ENCODE data around the gene SBNO1.

Gene SBNO1

DNA sequence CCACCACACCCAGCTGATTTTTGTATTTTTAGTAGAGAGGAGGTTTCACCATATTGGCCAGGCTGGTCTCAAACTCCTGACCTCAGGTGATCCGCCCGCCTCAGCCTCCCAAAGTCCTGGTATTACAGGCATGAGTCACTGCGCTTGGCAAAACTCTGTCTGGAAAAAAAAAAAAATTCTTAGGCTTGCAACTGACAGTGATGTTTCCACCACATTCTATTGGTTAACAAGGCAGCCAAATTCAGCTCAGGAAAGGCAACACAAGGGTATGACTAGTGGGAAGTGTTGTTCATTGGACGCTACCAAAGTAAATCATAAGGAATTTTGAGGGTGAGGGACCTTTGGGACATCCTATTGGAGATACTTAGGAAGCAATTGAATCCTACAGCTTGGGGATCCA, 2.9 kb upstream of the SBNO1 start:
- Histone ChIP-seq H3K4me1 (ENCODE audit: control insufficient read depth, insufficient read depth, low read length) (peaks cover 3% of the 10 kb centered on the region; the same call in 1 of the 2 replicates), H3K27ac (ENCODE audit: low read depth, low read length) (no peak overlapping the region)

DNA sequence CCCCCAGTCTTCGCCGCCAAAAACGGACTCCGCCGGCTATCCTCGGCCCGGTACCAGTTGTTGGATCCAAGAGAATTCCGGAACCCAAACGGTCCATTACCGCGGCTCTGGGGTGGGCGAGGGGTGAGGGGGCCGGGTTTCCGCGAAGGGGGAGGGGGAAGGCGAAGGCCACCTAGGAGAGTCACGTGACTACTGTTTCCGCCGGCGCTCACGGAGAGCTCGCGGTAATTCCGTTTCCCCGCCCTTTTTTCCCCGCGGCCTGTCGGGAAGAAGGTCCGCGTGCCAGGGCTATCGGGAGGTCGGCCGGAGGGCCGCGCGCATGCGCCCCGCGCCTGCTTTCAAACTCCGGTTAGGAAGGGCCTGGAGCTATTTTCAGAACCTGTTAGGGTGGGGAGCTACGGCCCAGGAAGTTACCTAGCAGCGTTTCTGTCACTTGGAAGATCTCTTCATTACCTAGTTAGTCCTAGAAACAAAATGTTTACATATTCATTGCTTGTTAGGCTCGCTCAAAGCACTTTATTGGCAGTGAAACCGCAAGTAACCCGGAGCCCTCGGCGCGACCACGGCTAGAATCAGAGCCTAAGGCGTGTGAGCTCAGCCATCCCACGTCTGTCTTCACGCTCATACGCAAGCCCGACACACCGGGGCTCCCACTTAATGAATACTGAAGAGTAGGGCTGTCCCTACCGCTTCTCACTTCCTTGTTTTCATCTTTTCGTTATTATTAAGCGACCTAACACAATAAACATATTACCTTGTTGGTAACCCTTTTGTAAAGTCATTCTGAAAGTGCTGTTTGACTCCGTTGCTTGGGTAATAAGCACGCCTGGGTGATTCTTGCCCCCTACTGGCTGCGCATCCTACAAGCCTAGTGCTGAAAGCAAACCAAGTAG, 624 bp upstream of the SBNO1 start:
- Histone ChIP-seq H3K4me3 (ENCODE audit: low read depth, low read length) (peak overlapping the region; percentile 99), H3K36me3 (ENCODE audit: control insufficient read depth, insufficient read depth, low read length) (no peaks in the 10 kb centered on the region; the same call in 1 of the 2 replicates), H3K27ac (ENCODE audit: low read depth, low read length) (peak overlapping the region; percentile 95), H3K9ac (ENCODE audit: low read length) (peak overlapping the region; percentile 95), H3K9me3 (ENCODE audit: control insufficient read depth, insufficient read depth, low read depth, low read length) (no peaks in the 10 kb centered on the region), H3K27me3 (ENCODE audit: control insufficient read depth, insufficient read depth, low read length) (no peaks in the 10 kb centered on the region), H3K4me1 (ENCODE audit: control insufficient read depth, insufficient read depth, low read length) (peaks cover 3% of the 10 kb centered on the region; the same call in 1 of the 2 replicates)

More for the DNA sequence above, 2.9 kb upstream of the SBNO1 start:
- peaks cover 3% of the 10 kb centered on the region; the same call in 1 of the 2 replicates for H3K9me3 ChIP-seq (ENCODE audit: control insufficient read depth, insufficient read depth, low read depth, low read length)
- H3K9ac ChIP-seq (ENCODE audit: low read length) = no peak overlapping the region
- H3K4me3 ChIP-seq (ENCODE audit: low read depth, low read length) = no peak overlapping the region
- H3K36me3 ChIP-seq (ENCODE audit: control insufficient read depth, insufficient read depth, low read length) = no peaks in the 10 kb centered on the region; the same call in 1 of the 2 replicates
- no peaks in the 10 kb centered on the region for H3K27me3 ChIP-seq (ENCODE audit: control insufficient read depth, insufficient read depth, low read length)

DNA sequence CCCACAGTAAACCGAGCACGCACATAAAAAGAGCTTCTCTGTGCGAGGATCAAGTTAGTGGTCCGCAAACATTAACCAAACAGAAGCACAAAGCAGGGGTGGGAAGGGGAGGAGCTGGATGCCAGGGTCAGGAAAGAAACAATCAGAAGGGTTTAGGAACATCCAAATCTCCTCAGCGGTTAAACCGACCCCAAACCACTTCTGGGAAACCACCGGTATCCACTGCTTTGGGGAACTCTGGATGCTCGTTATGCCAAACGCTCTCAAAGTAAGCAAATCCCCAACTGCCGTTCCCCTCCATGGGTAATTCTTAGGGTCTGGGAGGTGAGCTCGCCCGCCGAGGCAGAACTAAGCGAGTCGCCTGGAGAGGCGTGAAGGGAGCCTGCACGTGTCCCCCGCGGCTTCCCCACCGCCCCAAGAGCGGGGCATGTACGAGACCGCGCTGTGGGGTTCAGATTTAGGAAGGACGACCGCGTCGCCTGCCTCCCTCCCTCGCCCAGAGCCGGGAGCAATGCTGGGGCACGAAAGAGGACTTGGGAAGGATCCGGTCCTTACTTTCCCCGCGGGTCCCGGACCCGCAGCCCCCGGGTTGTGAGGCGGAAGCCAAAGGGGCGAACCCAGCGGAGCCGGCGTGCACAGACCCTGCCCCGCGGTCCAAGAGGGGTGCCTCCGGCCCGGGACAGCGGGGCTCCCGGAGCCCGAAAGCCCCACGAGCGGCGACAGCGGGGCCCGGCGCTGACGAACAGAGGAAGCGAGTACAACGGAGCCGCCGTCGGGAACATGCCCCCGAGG, 711 bp downstream of the SBNO1 start:
- Histone ChIP-seq H3K27me3 (ENCODE audit: control insufficient read depth, insufficient read depth, low read length) (no peaks in the 10 kb centered on the region), H3K36me3 (ENCODE audit: control insufficient read depth, insufficient read depth, low read length) (no peaks in the 10 kb centered on the region; the same call in 1 of the 2 replicates), H3K9me3 (ENCODE audit: control insufficient read depth, insufficient read depth, low read depth, low read length) (no peaks in the 10 kb centered on the region), H3K4me1 (ENCODE audit: control insufficient read depth, insufficient read depth, low read length) (peaks cover 3% of the 10 kb centered on the region; the same call in 1 of the 2 replicates), H3K9ac (ENCODE audit: low read length) (peak overlapping the region; percentile 92), H3K4me3 (ENCODE audit: low read depth, low read length) (peak overlapping the region; percentile 99), H3K27ac (ENCODE audit: low read depth, low read length) (peak overlapping the region; percentile 95)

DNA sequence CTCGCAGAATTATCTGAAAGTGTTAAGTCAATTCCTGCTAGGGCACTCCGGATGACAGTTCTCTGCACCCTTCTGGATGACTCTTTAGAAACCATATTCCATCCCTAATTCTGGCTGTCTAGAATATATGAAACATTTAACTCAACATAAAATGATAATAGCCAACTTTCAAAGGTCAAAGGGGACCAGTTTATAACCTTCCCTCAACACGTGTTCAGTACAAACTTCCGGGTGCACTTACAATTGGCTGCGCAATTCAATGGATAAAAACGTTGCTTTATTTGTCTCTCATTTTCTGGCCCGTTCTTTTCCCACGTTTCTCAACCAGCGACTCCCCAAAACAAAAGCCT, 1.3 kb downstream of the SBNO1 start:
- H3K27me3 ChIP-seq (ENCODE audit: control insufficient read depth, insufficient read depth, low read length) = no peaks in the 10 kb centered on the region
- H3K9me3 ChIP-seq (ENCODE audit: control insufficient read depth, insufficient read depth, low read depth, low read length) = no peaks in the 10 kb centered on the region
- H3K27ac ChIP-seq (ENCODE audit: low read depth, low read length) = no peak overlapping the region
- peak overlapping the region; percentile 92 for H3K9ac ChIP-seq (ENCODE audit: low read length)
- H3K4me1 ChIP-seq (ENCODE audit: control insufficient read depth, insufficient read depth, low read length) = peaks cover 3% of the 10 kb centered on the region; the same call in 1 of the 2 replicates
- H3K4me3 ChIP-seq (ENCODE audit: low read depth, low read length) = peak overlapping the region; percentile 99
- H3K36me3 ChIP-seq (ENCODE audit: control insufficient read depth, insufficient read depth, low read length) = no peaks in the 10 kb centered on the region; the same call in 1 of the 2 replicates

DNA sequence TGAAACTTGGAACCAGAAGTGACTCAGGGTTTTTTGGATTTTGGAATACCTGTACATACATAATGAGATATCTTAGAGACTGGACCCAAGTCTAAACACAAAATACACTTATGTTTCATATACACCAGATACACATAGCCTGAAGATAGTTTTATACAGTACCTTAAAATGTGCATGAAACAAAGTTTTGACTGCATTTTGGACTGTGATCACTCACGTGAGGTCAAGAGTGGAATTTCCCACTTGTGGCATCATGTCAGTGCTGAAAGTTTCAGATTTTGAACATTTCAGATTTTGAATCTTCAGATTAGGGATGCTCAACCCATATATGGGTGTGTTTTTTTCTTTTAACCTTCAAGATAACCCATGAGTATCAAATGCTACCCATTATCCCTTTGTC, 6.6 kb downstream of the SBNO1 start:
- Histone ChIP-seq H3K9ac (ENCODE audit: low read length) (no peak overlapping the region), H3K27me3 (ENCODE audit: control insufficient read depth, insufficient read depth, low read length) (no peaks in the 10 kb centered on the region), H3K36me3 (ENCODE audit: control insufficient read depth, insufficient read depth, low read length) (no peaks in the 10 kb centered on the region), H3K9me3 (ENCODE audit: control insufficient read depth, insufficient read depth, low read depth, low read length) (no peaks in the 10 kb centered on the region), H3K4me3 (ENCODE audit: low read depth, low read length) (no peak overlapping the region), H3K27ac (ENCODE audit: low read depth, low read length) (no peak overlapping the region), H3K4me1 (ENCODE audit: control insufficient read depth, insufficient read depth, low read length) (no peaks in the 10 kb centered on the region)

DNA sequence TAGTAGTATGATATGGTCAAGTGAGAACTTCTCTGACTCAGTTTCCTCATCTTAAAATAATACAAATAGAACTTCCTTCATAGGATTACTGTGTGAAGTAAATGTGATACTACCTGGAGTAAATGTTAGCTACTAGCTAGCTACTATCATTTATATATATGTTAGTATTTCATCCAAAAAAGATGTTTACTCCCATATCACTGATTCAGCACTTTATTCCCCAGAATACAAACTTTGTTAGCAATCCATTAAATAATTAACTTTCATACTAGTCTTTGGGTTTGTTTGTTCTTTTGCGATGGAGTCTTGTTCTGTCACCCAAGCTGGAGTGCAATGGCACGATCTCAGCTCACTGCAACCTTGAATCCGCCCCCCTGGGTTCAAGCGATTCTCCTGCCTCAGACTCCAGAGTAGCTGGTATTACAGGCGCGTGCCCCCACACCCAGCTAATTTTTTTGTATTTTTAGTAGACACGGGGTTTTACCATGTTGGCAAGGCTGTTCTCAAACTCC, 8.4 kb downstream of the SBNO1 start:
- Histone ChIP-seq H3K27ac (ENCODE audit: low read depth, low read length) (no peak overlapping the region), H3K9me3 (ENCODE audit: control insufficient read depth, insufficient read depth, low read depth, low read length) (no peaks in the 10 kb centered on the region), H3K9ac (ENCODE audit: low read length) (no peak overlapping the region), H3K4me3 (ENCODE audit: low read depth, low read length) (no peak overlapping the region), H3K36me3 (ENCODE audit: control insufficient read depth, insufficient read depth, low read length) (no peaks in the 10 kb centered on the region), H3K27me3 (ENCODE audit: control insufficient read depth, insufficient read depth, low read length) (no peaks in the 10 kb centered on the region), H3K4me1 (ENCODE audit: control insufficient read depth, insufficient read depth, low read length) (no peaks in the 10 kb centered on the region)

DNA sequence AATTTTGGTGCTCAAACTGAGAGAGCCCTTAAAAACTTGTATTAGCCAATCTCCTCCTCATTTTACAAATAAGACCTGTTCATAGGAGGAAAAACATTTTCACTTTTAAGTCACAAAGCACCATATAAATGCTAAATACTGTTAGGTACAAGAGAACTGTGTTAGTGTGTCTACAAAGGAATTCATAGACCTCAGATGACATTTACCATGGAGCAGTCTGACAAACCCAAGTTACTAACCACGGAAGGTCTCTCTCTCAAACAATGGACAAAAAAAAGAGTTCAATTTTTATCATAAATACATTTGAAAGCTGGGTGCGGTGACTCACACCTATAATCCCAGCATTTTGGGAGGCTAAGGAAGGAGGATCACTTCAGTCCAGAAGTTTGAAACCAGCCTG, 10.0 kb downstream of the SBNO1 start:
- H3K27me3 ChIP-seq (ENCODE audit: control insufficient read depth, insufficient read depth, low read length) = no peaks in the 10 kb centered on the region
- no peak overlapping the region for H3K27ac ChIP-seq (ENCODE audit: low read depth, low read length)
- H3K36me3 ChIP-seq (ENCODE audit: control insufficient read depth, insufficient read depth, low read length) = peaks cover 7% of the 10 kb centered on the region
- no peaks in the 10 kb centered on the region for H3K9me3 ChIP-seq (ENCODE audit: control insufficient read depth, insufficient read depth, low read depth, low read length)
- H3K9ac ChIP-seq (ENCODE audit: low read length) = no peak overlapping the region
- no peaks in the 10 kb centered on the region for H3K4me1 ChIP-seq (ENCODE audit: control insufficient read depth, insufficient read depth, low read length)
- H3K4me3 ChIP-seq (ENCODE audit: low read depth, low read length) = no peak overlapping the region

DNA sequence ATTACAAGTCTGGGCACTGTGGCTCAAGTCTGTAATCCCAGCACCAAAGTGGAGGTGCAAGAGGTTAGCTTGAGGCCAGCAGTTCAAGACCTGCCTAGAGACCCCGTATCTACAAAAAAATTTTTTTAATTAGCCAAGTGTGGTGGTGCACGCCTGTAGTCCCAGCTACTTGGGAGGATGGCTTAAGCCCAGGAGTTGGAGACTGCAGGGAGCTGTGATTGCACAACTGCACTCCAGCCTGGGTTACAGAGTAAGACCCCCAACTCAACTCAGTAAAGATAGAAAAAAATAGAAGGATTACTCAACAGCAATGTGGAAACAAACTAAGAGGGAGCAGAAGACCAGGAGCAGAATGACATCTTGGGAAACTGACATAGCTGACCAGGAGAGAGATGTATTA, 13.3 kb downstream of the SBNO1 start:
- H3K27ac ChIP-seq (ENCODE audit: low read depth, low read length) = no peak overlapping the region
- H3K4me3 ChIP-seq (ENCODE audit: low read depth, low read length) = no peak overlapping the region
- peaks cover 26% of the 10 kb centered on the region for H3K36me3 ChIP-seq (ENCODE audit: control insufficient read depth, insufficient read depth, low read length)

DNA sequence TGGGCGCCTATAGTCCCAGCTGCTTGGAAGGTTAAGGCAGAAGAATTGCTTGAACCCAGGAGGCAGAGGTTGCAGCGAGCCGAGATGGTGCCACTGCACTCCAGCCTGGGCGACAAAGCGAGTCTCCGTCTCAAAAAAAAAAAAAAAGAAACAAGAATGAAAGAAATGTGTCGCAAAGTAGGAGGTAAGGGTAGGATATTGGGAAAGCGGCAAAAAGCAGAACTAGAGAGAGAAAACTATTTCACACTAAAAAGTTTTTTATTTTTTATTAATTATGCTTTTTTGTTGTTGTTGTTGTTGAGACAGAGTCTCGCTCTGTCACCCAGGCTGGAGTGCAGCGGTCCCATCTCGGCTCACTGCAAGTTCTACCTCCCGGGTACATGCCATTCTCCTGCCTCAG, 17.7 kb downstream of the SBNO1 start:
- Histone ChIP-seq H3K9me3 (ENCODE audit: control insufficient read depth, insufficient read depth, low read depth, low read length) (no peaks in the 10 kb centered on the region), H3K4me1 (ENCODE audit: control insufficient read depth, insufficient read depth, low read length) (no peaks in the 10 kb centered on the region), H3K4me3 (ENCODE audit: low read depth, low read length) (no peak overlapping the region), H3K36me3 (ENCODE audit: control insufficient read depth, insufficient read depth, low read length) (peaks cover 65% of the 10 kb centered on the region), H3K9ac (ENCODE audit: low read length) (no peak overlapping the region), H3K27ac (ENCODE audit: low read depth, low read length) (no peak overlapping the region), H3K27me3 (ENCODE audit: control insufficient read depth, insufficient read depth, low read length) (no peaks in the 10 kb centered on the region)

More for the DNA sequence above, 13.3 kb downstream of the SBNO1 start:
- Histone ChIP-seq H3K9me3 (ENCODE audit: control insufficient read depth, insufficient read depth, low read depth, low read length) (no peaks in the 10 kb centered on the region), H3K9ac (ENCODE audit: low read length) (no peak overlapping the region), H3K27me3 (ENCODE audit: control insufficient read depth, insufficient read depth, low read length) (no peaks in the 10 kb centered on the region), H3K4me1 (ENCODE audit: control insufficient read depth, insufficient read depth, low read length) (no peaks in the 10 kb centered on the region)

DNA sequence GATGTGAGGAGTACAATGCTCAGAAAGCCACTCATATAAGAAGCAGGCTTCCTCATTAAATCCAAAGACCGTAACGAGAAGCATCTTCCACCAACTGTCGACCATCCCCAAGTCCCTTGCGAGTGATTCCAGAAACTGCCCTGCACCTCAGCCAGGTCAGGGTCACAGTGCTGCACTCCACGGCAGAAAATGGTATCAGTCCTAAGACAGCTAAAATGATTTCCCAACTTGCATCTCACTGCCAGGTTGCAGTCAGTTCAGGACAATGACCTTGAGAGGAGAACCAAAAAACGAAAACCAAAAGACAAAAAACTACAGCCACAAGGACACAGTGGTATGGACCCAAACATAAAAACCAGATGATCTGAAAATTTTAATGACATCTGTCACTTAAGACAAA, 20.6 kb downstream of the SBNO1 start:
- Histone ChIP-seq H3K27ac (ENCODE audit: low read depth, low read length) (no peak overlapping the region), H3K4me1 (ENCODE audit: control insufficient read depth, insufficient read depth, low read length) (no peaks in the 10 kb centered on the region), H3K4me3 (ENCODE audit: low read depth, low read length) (no peak overlapping the region), H3K9ac (ENCODE audit: low read length) (no peak overlapping the region), H3K27me3 (ENCODE audit: control insufficient read depth, insufficient read depth, low read length) (no peaks in the 10 kb centered on the region), H3K9me3 (ENCODE audit: control insufficient read depth, insufficient read depth, low read depth, low read length) (no peaks in the 10 kb centered on the region), H3K36me3 (ENCODE audit: control insufficient read depth, insufficient read depth, low read length) (peaks cover 75% of the 10 kb centered on the region)

DNA sequence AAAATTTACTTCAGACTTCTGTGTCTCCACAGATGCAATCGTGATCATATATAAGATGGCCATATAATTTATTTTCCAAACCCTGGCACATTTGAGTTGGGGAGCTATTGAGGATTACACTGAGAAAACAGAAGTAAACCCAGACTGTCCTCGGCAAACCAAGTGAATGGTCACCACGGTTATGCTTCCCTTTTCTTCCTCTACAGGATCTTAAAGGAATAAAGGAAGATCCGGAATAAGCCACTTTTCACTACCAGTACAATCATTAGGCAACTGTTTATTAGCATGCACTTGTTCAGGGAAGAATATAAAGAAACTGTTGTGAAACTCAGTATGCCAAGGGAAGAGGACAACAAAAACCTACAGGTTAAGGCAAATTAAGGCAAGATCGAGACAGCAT, 27.6 kb downstream of the SBNO1 start:
- Histone ChIP-seq H3K4me3 (ENCODE audit: low read depth, low read length) (no peak overlapping the region), H3K9ac (ENCODE audit: low read length) (no peak overlapping the region), H3K36me3 (ENCODE audit: control insufficient read depth, insufficient read depth, low read length) (peaks cover 81% of the 10 kb centered on the region), H3K27ac (ENCODE audit: low read depth, low read length) (no peak overlapping the region), H3K27me3 (ENCODE audit: control insufficient read depth, insufficient read depth, low read length) (no peaks in the 10 kb centered on the region), H3K4me1 (ENCODE audit: control insufficient read depth, insufficient read depth, low read length) (no peaks in the 10 kb centered on the region), H3K9me3 (ENCODE audit: control insufficient read depth, insufficient read depth, low read depth, low read length) (no peaks in the 10 kb centered on the region)

Data from HUES6 (cell line).